Activated CD8-positive, alpha-beta memory T cell treated with anti-CD3 and anti-CD28 coated beads, Interleukin-2, amount 10 ng/mL, durations not matched to agents 7 days and 5 days (primary cell): ENCODE measurements around the gene AGT. TPM values are rescaled to one million over a fixed set of nuclear protein-coding genes. Genes with fewer than 3 reads are reported as not detected.

Experiments
- total RNA-seq, 2 experiments: library from RNA; stranded (reverse); gene quantifications; one replicate each; pipeline ENCODE4 v1.2.3, GENCODE V29; 2021

Gene AGT
- total RNA-seq, 2 experiments from 2014 or later, result not detected

Other genes with a start within 250 kb of the AGT start
- 10 to 100 TPM; 25.8 to 35.8 TPM for gene COG2, start 71.6 kb downstream of the AGT start, total RNA-seq
- not detected for gene CAPN9, start 33.3 kb upstream of the AGT start, total RNA-seq
- 1 to 10 TPM; 1.8 to 3.6 TPM for gene C1orf198, start 154.4 kb upstream of the AGT start, total RNA-seq